ENCODE data around the gene STK4. TPM values are rescaled to one million over a fixed set of nuclear protein-coding genes. Genes with fewer than 3 reads are reported as not detected.

Gene STK4
- total RNA-seq, 1 experiment from 2014 or later: 41.2 TPM

DNA sequence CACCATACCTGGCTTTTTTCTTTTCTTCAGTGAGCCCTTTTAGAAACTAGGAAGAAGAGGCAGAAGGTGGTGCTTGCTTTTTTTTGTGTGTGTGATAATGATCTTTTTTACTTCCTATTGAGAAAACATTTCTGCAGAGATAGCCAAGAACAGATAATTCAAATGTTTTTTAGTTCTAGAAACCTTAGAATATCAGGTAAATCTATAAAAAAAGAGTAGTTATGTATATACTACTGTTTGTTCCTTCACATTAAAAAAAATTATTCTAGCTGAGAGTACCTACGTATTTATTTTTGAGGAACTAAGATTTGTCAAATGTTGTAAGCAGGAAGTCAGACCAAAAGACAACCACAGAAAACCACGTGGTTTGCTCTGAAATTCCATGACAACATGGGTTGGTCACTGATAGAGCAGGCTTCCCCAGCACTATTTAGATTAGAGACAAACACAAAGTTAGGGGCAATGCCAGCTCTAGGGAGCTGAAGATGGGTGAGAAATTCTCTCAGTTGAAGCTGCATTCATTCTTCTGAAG, 12.8 kb downstream of the STK4 start:
- Mint-ChIP-seq H3K27me3 (ENCODE audit: low read depth) (no peaks in the 10 kb centered on the region), H3K27ac (no peak overlapping the region), H3K36me3 (peaks cover 47% of the 10 kb centered on the region), H3K9me3 (no peaks in the 10 kb centered on the region), H3K4me3 (no peak overlapping the region), H3K4me1 (no peaks in the 10 kb centered on the region)
- DNase-seq (ENCODE audit: low spot score) (no peak), ATAC-seq (no peak)
- CTCF ChIA-PET: no interaction called here
- POLR2A ChIA-PET: no interaction called here
- TF ChIP-seq, protein P1, sequence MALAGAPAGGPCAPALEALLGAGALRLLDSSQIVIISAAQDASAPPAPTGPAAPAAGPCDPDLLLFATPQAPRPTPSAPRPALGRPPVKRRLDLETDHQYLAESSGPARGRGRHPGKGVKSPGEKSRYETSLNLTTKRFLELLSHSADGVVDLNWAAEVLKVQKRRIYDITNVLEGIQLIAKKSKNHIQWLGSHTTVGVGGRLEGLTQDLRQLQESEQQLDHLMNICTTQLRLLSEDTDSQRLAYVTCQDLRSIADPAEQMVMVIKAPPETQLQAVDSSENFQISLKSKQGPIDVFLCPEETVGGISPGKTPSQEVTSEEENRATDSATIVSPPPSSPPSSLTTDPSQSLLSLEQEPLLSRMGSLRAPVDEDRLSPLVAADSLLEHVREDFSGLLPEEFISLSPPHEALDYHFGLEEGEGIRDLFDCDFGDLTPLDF (CRISPR knock-in tag; IDR thresholded peaks at IDR 0.05): no peak
- TF ChIP-seq ATF3 (CRISPR knock-in tag; conservative IDR thresholded peaks at IDR 0.05) (no peak), ZNF416 (CRISPR knock-in tag; IDR thresholded peaks at IDR 0.05) (no peak), JUN (CRISPR knock-in tag; IDR thresholded peaks at IDR 0.05) (no peak), NR3C1 (CRISPR knock-in tag; conservative IDR thresholded peaks at IDR 0.05; ENCODE audit: low read depth) (no peak), JAZF1 (CRISPR knock-in tag; IDR thresholded peaks at IDR 0.05) (no peak), ATF6 (CRISPR knock-in tag; IDR thresholded peaks at IDR 0.05) (no peak), TEAD4 (CRISPR knock-in tag; IDR thresholded peaks at IDR 0.05) (no peak), ZNF671 (CRISPR knock-in tag; IDR thresholded peaks at IDR 0.05) (no peak), ESRRA (CRISPR knock-in tag; IDR thresholded peaks at IDR 0.05; ENCODE audit: borderline replicate concordance) (no peak), ZNF263 (CRISPR knock-in tag; IDR thresholded peaks at IDR 0.05; ENCODE audit: low read depth) (no peak)

DNA sequence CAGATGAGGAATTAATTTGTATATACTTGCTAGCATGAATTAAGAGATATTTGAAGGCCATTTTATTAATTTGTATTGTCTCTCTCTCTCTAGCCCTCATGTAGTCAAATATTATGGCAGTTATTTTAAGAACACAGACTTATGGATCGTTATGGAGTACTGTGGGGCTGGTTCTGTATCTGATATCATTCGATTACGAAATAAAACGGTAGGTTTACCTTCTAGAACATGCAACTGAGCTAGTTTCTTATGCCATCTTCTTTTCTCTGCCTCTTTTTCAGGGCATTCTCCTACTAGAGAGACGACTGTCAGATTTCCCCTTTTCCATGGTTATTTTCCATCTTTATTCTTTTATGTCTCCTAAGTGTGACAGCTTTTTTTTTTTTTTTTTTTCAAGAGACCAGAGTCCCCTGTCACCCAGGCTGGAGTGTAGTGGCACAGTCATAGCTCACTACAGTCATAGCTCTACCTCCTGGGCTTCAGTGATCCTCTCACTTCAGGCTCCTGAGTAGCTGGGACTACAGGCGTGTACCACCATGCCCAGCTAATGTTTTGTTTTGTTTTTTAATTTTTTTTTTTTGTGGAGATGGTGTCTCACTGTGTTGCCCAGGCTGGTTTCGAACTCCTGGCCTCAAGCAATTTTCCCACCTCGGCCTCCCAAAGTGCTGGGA, 15.6 kb downstream of the STK4 start:
- Mint-ChIP-seq H3K4me3 (no peak overlapping the region), H3K27ac (no peak overlapping the region), H3K36me3 (peaks cover 41% of the 10 kb centered on the region), H3K4me1 (no peaks in the 10 kb centered on the region), H3K9me3 (no peaks in the 10 kb centered on the region), H3K27me3 (ENCODE audit: low read depth) (no peaks in the 10 kb centered on the region)
- CTCF ChIA-PET: no interaction called here
- no peak for TF ChIP-seq ATF2 (CRISPR knock-in tag; IDR thresholded peaks at IDR 0.05; ENCODE audit: borderline replicate concordance, low read depth)
- no peak for TF ChIP-seq EMX1 (CRISPR knock-in tag; IDR thresholded peaks at IDR 0.05)
- no peak for TF ChIP-seq MAX (CRISPR knock-in tag; IDR thresholded peaks at IDR 0.05)
- POLR2A ChIA-PET: interaction anchor here (0.6 kb wide), 1 partner anchor 32 kb away, joined by 5 read pairs; no protein-coding TSS in a partner anchor
- ATAC-seq (no peak), DNase-seq (ENCODE audit: low spot score) (no peak)

DNA sequence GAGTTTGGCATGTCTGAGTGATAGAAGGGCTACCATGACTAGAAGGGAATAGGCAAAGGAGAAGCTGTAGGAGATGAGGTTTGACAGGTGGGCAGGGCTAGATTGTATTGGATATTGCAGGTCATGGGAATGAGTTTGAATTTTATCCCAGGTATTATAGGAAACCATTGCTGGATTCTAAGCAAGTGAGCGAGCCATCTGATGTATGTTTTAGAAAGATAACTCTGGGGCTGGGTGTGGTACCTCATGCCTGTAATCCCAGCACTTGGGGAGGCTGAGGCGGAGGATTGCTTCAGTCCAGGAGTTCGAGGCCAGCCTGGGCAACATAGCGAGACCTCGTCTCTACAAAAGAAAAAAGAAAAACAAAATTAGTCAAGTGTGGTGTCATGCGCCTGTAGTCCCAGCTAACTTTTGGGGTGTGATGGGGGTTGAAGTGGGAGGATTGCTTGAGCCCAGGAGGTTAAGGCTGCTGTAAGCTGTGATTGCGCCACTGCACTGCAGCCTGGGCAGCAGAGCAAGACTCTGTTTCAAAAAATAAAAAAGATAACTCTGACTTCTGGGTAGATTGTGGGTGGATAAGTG, 16.9 kb downstream of the STK4 start:
- CTCF ChIA-PET: no interaction called here
- no peaks in the 10 kb centered on the region for H3K27me3 Mint-ChIP-seq (ENCODE audit: low read depth)
- H3K4me1 Mint-ChIP-seq: no peaks in the 10 kb centered on the region
- H3K27ac Mint-ChIP-seq: no peak overlapping the region
- DNase-seq (ENCODE audit: low spot score): no peak
- no peaks in the 10 kb centered on the region for H3K9me3 Mint-ChIP-seq
- POLR2A ChIA-PET: no interaction called here
- peaks cover 44% of the 10 kb centered on the region for H3K36me3 Mint-ChIP-seq
- no peak for ATAC-seq
- no peak overlapping the region for H3K4me3 Mint-ChIP-seq
- TF ChIP-seq HMGA2 (CRISPR knock-in tag; IDR thresholded peaks at IDR 0.05): no peak
- TF ChIP-seq OVOL2 (CRISPR knock-in tag; IDR thresholded peaks at IDR 0.05; ENCODE audit: borderline replicate concordance): no peak
- TF ChIP-seq NR2C2 (CRISPR knock-in tag; IDR thresholded peaks at IDR 0.05): no peak
- no peak for TF ChIP-seq KAT7 (CRISPR knock-in tag; IDR thresholded peaks at IDR 0.05; ENCODE audit: borderline replicate concordance)
- TF ChIP-seq ESRRA (CRISPR knock-in tag; IDR thresholded peaks at IDR 0.05; ENCODE audit: borderline replicate concordance): no peak
- no peak for TF ChIP-seq ZNF512 (CRISPR knock-in tag; IDR thresholded peaks at IDR 0.05; ENCODE audit: borderline replicate concordance)
- TF ChIP-seq NFYB (CRISPR knock-in tag; conservative IDR thresholded peaks at IDR 0.05; ENCODE audit: low read depth): no peak
- TF ChIP-seq, protein P2, sequence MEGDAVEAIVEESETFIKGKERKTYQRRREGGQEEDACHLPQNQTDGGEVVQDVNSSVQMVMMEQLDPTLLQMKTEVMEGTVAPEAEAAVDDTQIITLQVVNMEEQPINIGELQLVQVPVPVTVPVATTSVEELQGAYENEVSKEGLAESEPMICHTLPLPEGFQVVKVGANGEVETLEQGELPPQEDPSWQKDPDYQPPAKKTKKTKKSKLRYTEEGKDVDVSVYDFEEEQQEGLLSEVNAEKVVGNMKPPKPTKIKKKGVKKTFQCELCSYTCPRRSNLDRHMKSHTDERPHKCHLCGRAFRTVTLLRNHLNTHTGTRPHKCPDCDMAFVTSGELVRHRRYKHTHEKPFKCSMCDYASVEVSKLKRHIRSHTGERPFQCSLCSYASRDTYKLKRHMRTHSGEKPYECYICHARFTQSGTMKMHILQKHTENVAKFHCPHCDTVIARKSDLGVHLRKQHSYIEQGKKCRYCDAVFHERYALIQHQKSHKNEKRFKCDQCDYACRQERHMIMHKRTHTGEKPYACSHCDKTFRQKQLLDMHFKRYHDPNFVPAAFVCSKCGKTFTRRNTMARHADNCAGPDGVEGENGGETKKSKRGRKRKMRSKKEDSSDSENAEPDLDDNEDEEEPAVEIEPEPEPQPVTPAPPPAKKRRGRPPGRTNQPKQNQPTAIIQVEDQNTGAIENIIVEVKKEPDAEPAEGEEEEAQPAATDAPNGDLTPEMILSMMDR (IDR thresholded peaks at IDR 0.05): no peak
- no peak for TF ChIP-seq GRHL2 (CRISPR knock-in tag; IDR thresholded peaks at IDR 0.05; ENCODE audit: insufficient replicate concordance, severe bottlenecking)
